B cell (primary cell): ENCODE results near the gene SH3RF1. TPM values are rescaled to one million over a fixed set of nuclear protein-coding genes. Genes with fewer than 3 reads are reported as not detected.

Source experiments
- ATAC-seq: fragments of 200-7000 bp; cut with Tn5 transposase; one replicate; pipeline ENCODE4 v1.10.0; 2021; ENCODE audit warnings: low read depth, mild to moderate bottlenecking, moderate number of reproducible peaks, moderate library complexity
- CTCF ChIA-PET: fragments of 350-600 bp; sonication (Branson Sonifier 250); formaldehyde crosslinking; loops from one replicate; lab custom pipeline; 2021; ENCODE audit warnings: antibody characterized with exemption, inconsistent platforms; lab: Charles Lee
- POLR2A ChIA-PET: fragments of 350-600 bp; sonication (Branson Sonifier 250); formaldehyde crosslinking; loops from one replicate; lab custom pipeline; 2021; ENCODE audit warnings: antibody characterized with exemption; lab: Charles Lee
- DNase-seq: peaks from one replicate; pipeline ENCODE4 v3.0.0; 2013
- H2AFZ ChIP-seq: 2 replicates; pipeline ENCODE4 v1.6.1; 2012; ENCODE audit warnings: mild to moderate bottlenecking, low read depth, low read length; ENCODE audit not compliant: insufficient read depth, poor library complexity, severe bottlenecking
- H3K27ac ChIP-seq, 2 donors: 1 replicate in 1 of 2; 2 replicates in 1 of 2; pipeline ENCODE4 v1.5.1; 2012 to 2013; ENCODE audit warnings: low read length in 2 of 2, mild to moderate bottlenecking in 2 of 2, moderate library complexity in 1 of 2
- H3K27me3 ChIP-seq, 4 experiments: fragments of 200-600 bp in 1 of 4; sonication (generic) in 1 of 4; replicated peaks in 1 of 4; 1 replicate in 2 of 4; 2 replicates in 2 of 4; pipeline versions ENCODE4 v1.6.1 to v1.7.0; 2013 to 2016; ENCODE audit warnings: low read length in 3 of 4, mild to moderate bottlenecking in 2 of 4, mixed read lengths in 1 of 4, moderate library complexity in 1 of 4; ENCODE audit not compliant: insufficient read depth in 4 of 4, control insufficient read depth in 3 of 4; ENCODE audit errors: control extremely low read depth in 1 of 4
- H3K36me3 ChIP-seq, 2 experiments: replicated peaks in 1 of 2; 1 replicate in 1 of 2; 2 replicates in 1 of 2; pipeline versions ENCODE4 v1.6.1 to v1.7.1; 2013; ENCODE audit warnings: low read length in 1 of 2; ENCODE audit not compliant: insufficient read depth in 2 of 2, control insufficient read depth in 1 of 2; ENCODE audit errors: control extremely low read depth in 1 of 2, extremely low read depth in 1 of 2
- H3K4me1 ChIP-seq, 2 donors: fragments of 200-600 bp in 1 of 2; sonication (generic) in 1 of 2; 1 replicate in 1 of 2; 2 replicates in 1 of 2; pipeline versions ENCODE4 v1.5.1 to v1.6.1; 2013 to 2017; ENCODE audit warnings: low read length in 2 of 2; ENCODE audit not compliant: control insufficient read depth in 2 of 2, insufficient read depth in 2 of 2
- H3K4me2 ChIP-seq: replicated peaks from 2 replicates; pipeline ENCODE3; 2012; ENCODE audit warnings: mild to moderate bottlenecking, low read depth, low read length; ENCODE audit not compliant: poor library complexity, severe bottlenecking
- H3K4me3 ChIP-seq, 5 experiments: fragments of 200-600 bp in 1 of 5; sonication (generic) in 1 of 5; 1 replicate in 3 of 5; 2 replicates in 2 of 5; pipeline versions ENCODE4 v1.5.1 to v1.7.0; 2011 to 2016; ENCODE audit warnings: low read length in 4 of 5, mild to moderate bottlenecking in 4 of 5, low read depth in 2 of 5, control low read depth in 1 of 5, moderate library complexity in 1 of 5; ENCODE audit not compliant: insufficient read depth in 1 of 5; ENCODE audit errors: control extremely low read depth in 1 of 5, extremely low read depth in 1 of 5
- H3K79me2 ChIP-seq: fragments of 200-600 bp; sonication (generic); one replicate; pipeline ENCODE4 v1.6.0; 2016; ENCODE audit warnings: low read length; ENCODE audit not compliant: control insufficient read depth, insufficient read depth
- H3K9ac ChIP-seq: fragments of 200-600 bp; sonication (generic); 2 replicates; pipeline ENCODE4 v1.6.1; 2017; ENCODE audit warnings: mild to moderate bottlenecking, low read length, moderate library complexity
- H3K9me3 ChIP-seq, 3 donors: one replicate each; pipeline versions ENCODE4 v1.6.1 to v1.7.1; 2013; ENCODE audit warnings: low read length in 2 of 3; ENCODE audit not compliant: control insufficient read depth in 2 of 3, insufficient read depth in 1 of 3; ENCODE audit errors: control extremely low read depth in 1 of 3
- H4K20me1 ChIP-seq: 2 replicates; pipeline ENCODE4 v1.6.0; 2012; ENCODE audit warnings: mild to moderate bottlenecking, low read length; ENCODE audit not compliant: insufficient read depth, control insufficient read depth, poor library complexity, severe bottlenecking
- H3K27ac Mint-ChIP-seq: one replicate; pipeline ENCODE4 v1.8.0; 2021; ENCODE audit warnings: mixed read lengths
- H3K27me3 Mint-ChIP-seq: one replicate; pipeline ENCODE4 v1.8.0; 2021; ENCODE audit warnings: mixed read lengths
- H3K4me1 Mint-ChIP-seq: one replicate; pipeline ENCODE4 v1.8.0; 2021; ENCODE audit warnings: mixed read lengths
- H3K4me3 Mint-ChIP-seq: one replicate; pipeline ENCODE4 v1.8.0; 2021; ENCODE audit warnings: mixed read lengths
- H3K9me3 Mint-ChIP-seq: one replicate; pipeline ENCODE4 v1.8.0; 2022; ENCODE audit warnings: mixed read lengths; ENCODE audit not compliant: insufficient read depth
- CTCF ChIP-seq: fragments of 200-600 bp; IDR thresholded peaks from one replicate; pipeline ENCODE4 v1.8.0; 2022; ENCODE audit warnings: antibody characterized with exemption, mild to moderate bottlenecking
- EZH2 ChIP-seq: IDR thresholded peaks from 2 replicates; pipeline ENCODE4 v1.6.1; 2012; ENCODE audit warnings: borderline replicate concordance, low read depth, mild to moderate bottlenecking, moderate library complexity, low read length; ENCODE audit not compliant: insufficient read depth, poor library complexity, severe bottlenecking
- WGBS: methylation state at CpG from one replicate; pipeline ENCODE4 v1.1.5; 2013; ENCODE audit warnings: missing lambda C conversion rate; ENCODE audit not compliant: insufficient coverage; 5-methylcytosine and 5-hydroxymethylcytosine counted together
- intact Hi-C: fragments of 100-400 bp; cut with micrococcal nuclease; formaldehyde crosslinking; loops from one replicate; pipeline ENCODE4 v1.10.0; 2022
- polyA plus RNA-seq: library from polyadenylated mRNA; depleted of rRNA; stranded (reverse); fragments of >200 nt; gene quantifications from 2 replicates; pipeline ENCODE4 v1.2.3, GENCODE V29; 2012
- total RNA-seq, 2 donors: library from RNA; stranded (reverse); fragments of 120-200 nt in 1 of 2; gene quantifications; 1 replicate in 1 of 2; 2 replicates in 1 of 2; pipeline versions ENCODE4 v1.2.3 to v1.2.4, GENCODE V29; 2013 to 2022

The SH3RF1 gene
- total and polyA plus RNA-seq, 2 donors (not counting 1 experiment from before 2014, with no cell fraction given) = 2.0 to 5.4 TPM

- Mint-ChIP-seq H3K27me3 (no peaks in the 10 kb centered on the region), H3K27ac (peak overlapping the region; percentile 33), H3K4me1 (peaks cover 36% of the 10 kb centered on the region), H3K9me3 (peaks cover 15% of the 10 kb centered on the region), H3K4me3 (no peak overlapping the region)
- 100% methylated on average over 1 of the region's 5 CpGs for WGBS
- no peaks in the 10 kb centered on the region for H3K36me3 ChIP-seq
- intact Hi-C loops = no loop called here
- ATAC-seq = no peak
- peaks cover 0 to 21% (median 11%) of the 10 kb centered on the region in 3 donors for H3K9me3 ChIP-seq
- ChIA-PET POLR2A (no interaction called here), CTCF (interaction anchor here (0.6 kb wide), 1 partner anchor 207 kb away, joined by 3 read pairs; no protein-coding TSS in a partner anchor)
- no peaks in the 10 kb centered on the region for H3K27me3 ChIP-seq
- H3K4me1 ChIP-seq = peaks cover 17 to 26% of the 10 kb centered on the region in 2 donors
- TF ChIP-seq CTCF = no peak
- no peak for TF ChIP-seq EZH2
- no peak overlapping the region for H2AFZ ChIP-seq
- H4K20me1 ChIP-seq = no peaks in the 10 kb centered on the region
- no peak overlapping the region for H3K4me2 ChIP-seq
- no peaks in the 10 kb centered on the region for H3K79me2 ChIP-seq
- H3K27ac ChIP-seq = no peak overlapping the region
- no peak for DNase-seq
- no peak overlapping the region for H3K4me3 ChIP-seq
- no peak overlapping the region for H3K9ac ChIP-seq
These were observed 61.3 kb downstream of the SH3RF1 start for GRCh38 chr4:169209388-169209883.

DNA sequence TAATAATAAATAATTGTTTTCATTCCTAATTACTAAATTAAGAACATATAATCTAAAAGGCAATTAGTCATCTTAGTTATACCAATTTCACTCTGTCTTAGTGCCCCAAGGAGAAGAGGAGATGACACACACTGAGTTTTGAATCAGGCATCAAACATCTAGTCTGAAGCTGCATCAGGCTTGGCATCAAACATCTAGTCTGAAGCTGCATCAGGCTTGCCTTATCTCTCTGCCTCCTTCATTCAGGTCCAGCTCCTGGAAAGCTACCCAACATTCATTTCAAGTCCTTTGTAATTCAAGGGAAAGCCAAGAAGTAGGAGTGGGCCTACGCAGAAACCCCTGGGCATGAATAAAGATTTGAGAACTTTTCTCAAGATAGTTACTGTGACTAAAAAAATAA, 62.2 kb downstream of the SH3RF1 start:
- no peak for ATAC-seq
- POLR2A ChIA-PET = no interaction called here
- H3K4me2 ChIP-seq = no peak overlapping the region

More for the DNA sequence above, 62.2 kb downstream of the SH3RF1 start:
- WGBS = no CpG with 5 or more reads among the region's 1 CpG
- peak overlapping the region; percentile 43 for H2AFZ ChIP-seq
- CTCF ChIA-PET = no interaction called here
- no peaks in the 10 kb centered on the region for H3K27me3 Mint-ChIP-seq
- TF ChIP-seq EZH2 = no peak
- TF ChIP-seq CTCF = no peak
- intact Hi-C loops = no loop called here
- no peak overlapping the region for H3K4me3 ChIP-seq
- peaks cover 17 to 26% of the 10 kb centered on the region in 2 donors for H3K4me1 ChIP-seq
- H3K36me3 ChIP-seq = no peaks in the 10 kb centered on the region
- peaks cover 0 to 13% (median 6%) of the 10 kb centered on the region in 3 donors for H3K9me3 ChIP-seq
- H4K20me1 ChIP-seq = no peaks in the 10 kb centered on the region
- no peak overlapping the region for H3K27ac ChIP-seq
- peaks cover 8% of the 10 kb centered on the region for H3K9me3 Mint-ChIP-seq
- H3K9ac ChIP-seq = no peak overlapping the region
- no peaks in the 10 kb centered on the region for H3K79me2 ChIP-seq
- H3K4me3 Mint-ChIP-seq = no peak overlapping the region
- no peaks in the 10 kb centered on the region for H3K27me3 ChIP-seq
- H3K27ac Mint-ChIP-seq = peak overlapping the region; percentile 35
- no peak for DNase-seq
- H3K4me1 Mint-ChIP-seq = peaks cover 32% of the 10 kb centered on the region
